ENCODE measurements around the gene PRR36.
A peak's percentile ranks its signal among the peaks of the same experiment; 100 is the strongest.

The PRR36 gene

DNA sequence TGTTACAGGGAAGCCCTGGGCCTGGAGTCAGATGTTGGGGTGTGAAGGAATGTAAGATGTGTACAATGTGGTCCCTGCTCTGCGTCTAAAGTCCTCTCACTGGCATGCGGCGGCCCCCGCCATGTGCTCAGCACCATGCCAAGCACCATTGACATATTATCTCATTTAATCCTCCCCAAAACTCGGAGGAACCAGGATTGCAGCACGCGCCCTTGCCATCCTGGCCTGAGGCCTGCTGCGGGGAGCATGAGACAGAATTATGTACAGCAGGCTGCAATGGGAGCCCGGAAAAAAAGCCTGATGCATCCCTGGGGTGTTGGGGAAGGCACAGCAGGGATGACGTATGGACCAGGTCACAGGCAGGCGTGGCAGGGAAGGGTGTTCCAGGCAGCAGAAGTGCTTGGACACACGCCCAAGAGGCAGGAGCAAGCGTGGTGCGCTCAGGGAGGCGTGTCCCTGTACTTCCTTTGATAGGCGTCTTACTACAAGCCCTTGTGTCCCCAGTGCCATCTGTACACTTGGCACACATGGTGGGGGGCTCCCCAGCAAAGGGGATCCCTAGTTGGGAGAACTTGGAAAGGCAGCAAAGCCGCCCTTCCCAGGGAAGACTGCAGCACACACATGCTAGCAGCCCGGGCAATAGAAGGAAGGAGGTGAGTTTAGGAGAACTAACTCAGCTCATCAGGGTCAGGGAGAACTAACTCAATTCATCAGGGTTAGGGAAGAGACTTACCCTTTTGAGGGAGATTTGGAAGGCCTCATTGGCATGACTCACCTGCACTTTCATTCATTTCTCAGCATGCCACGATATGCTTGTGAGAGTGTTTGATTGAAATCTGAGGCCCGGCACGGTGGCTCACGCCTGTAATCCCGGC is 40.7 kb downstream of the PRR36 start:
- TF ChIP-seq, protein P1, sequence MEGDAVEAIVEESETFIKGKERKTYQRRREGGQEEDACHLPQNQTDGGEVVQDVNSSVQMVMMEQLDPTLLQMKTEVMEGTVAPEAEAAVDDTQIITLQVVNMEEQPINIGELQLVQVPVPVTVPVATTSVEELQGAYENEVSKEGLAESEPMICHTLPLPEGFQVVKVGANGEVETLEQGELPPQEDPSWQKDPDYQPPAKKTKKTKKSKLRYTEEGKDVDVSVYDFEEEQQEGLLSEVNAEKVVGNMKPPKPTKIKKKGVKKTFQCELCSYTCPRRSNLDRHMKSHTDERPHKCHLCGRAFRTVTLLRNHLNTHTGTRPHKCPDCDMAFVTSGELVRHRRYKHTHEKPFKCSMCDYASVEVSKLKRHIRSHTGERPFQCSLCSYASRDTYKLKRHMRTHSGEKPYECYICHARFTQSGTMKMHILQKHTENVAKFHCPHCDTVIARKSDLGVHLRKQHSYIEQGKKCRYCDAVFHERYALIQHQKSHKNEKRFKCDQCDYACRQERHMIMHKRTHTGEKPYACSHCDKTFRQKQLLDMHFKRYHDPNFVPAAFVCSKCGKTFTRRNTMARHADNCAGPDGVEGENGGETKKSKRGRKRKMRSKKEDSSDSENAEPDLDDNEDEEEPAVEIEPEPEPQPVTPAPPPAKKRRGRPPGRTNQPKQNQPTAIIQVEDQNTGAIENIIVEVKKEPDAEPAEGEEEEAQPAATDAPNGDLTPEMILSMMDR (IDR thresholded peaks at IDR 0.05; ENCODE audit: insufficient read depth, low read length, missing control alignments): no peak
- CTCF ChIA-PET: interaction anchor here (0.7 to 5.7 kb wide), 5 partner anchors 19 to 94 kb away, joined by 3 to 45 read pairs (median 5); no protein-coding TSS in a partner anchor
- DNase-seq (ENCODE audit: low read depth, low spot score): no peak
- POLR2A ChIA-PET: no interaction called here
- no peak overlapping the region for H3K4me3 ChIP-seq (ENCODE audit: low read depth, low read length)

DNA sequence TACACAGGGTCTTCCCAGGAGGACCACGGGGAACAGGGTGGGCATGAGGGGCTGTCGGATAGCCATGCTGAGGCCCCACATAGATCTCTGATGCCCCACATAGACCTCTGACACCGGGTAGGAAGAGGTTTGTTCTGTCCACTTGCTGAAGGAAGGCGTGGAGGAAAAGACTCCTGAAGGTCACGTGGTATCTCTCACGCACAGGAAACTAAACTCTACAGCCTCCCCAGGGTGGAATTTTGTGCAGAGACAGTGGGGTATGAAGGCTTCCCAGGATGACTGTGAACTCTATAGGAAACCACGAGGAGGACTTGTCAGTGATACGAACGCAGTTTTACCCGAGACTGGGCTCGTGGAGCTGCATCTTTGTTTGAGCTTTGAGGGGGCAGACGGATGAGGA is 41.4 kb downstream of the PRR36 start:
- ChIA-PET CTCF (interaction anchor here (0.7 to 5.7 kb wide), 3 partner anchors 20 to 41 kb away, joined by 3 to 45 read pairs (median 16); no protein-coding TSS in a partner anchor), POLR2A (no interaction called here)
- TF ChIP-seq, protein P1 (IDR thresholded peaks at IDR 0.05; ENCODE audit: insufficient read depth, low read length, missing control alignments): no peak
- no peak overlapping the region for H3K4me3 ChIP-seq (ENCODE audit: low read depth, low read length)
- DNase-seq (ENCODE audit: low read depth, low spot score): no peak

DNA sequence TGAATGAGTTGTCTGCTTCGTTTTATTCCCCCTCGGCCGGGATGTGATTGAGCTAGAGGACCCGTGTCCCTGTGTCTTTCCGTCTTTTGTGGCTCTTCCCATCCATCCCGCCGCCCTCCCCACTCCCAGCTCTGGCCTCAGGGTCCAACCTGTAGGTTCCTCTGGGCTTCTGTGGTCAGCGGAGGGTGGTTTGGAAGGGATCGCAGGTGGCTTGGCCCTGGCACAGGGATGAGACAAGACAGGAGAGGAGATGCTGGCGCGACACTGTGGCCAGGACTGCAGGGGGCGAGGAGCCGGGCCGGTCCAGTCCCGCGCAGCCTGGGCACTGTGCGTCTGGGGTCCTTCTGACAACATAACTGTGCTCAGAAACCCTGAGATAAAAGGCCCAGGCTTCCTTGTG is 42.2 kb downstream of the PRR36 start:
- TF ChIP-seq, protein P1 (IDR thresholded peaks at IDR 0.05; ENCODE audit: insufficient read depth, low read length, missing control alignments): no peak
- no peak for DNase-seq (ENCODE audit: low read depth, low spot score)
- no peak overlapping the region for H3K4me3 ChIP-seq (ENCODE audit: low read depth, low read length)
- ChIA-PET POLR2A (no interaction called here), CTCF (interaction anchor here (1.0 to 5.7 kb wide), 4 partner anchors 20 to 151 kb away, joined by 8 to 45 read pairs (median 12); partner anchors contain the start of gene TRAPPC5)

DNA sequence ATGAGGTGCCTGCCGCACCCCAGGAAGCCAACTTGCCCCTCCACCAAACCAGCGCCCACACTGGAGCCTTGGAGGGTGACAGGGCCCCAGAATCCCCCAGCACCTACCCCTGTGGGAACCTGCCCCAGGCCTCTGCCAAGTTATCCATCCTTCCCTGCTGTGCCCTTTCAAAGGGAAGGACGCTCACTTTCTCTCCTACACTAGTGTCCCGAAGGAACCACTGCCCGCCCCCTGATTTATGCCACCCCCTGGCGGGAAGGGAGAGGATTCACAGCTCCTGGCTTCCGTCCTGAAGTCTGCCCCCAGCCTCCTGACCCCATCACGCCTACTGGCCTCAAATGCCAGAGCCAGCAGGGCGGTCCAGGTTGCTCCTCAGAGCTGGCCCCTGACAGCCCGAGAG is 42.7 kb downstream of the PRR36 start:
- ChIA-PET CTCF (interaction anchor here (1.0 to 5.7 kb wide), 5 partner anchors 21 to 151 kb away, joined by 3 to 45 read pairs (median 9); partner anchors contain the start of gene TRAPPC5), POLR2A (interaction anchor here (0.7 kb wide), 1 partner anchor 1632 kb away, joined by 3 read pairs; no protein-coding TSS in a partner anchor)
- no peak for DNase-seq (ENCODE audit: low read depth, low spot score)
- peak overlapping the region; percentile 70 for H3K4me3 ChIP-seq (ENCODE audit: low read depth, low read length)
- TF ChIP-seq, protein P1 (IDR thresholded peaks at IDR 0.05; ENCODE audit: insufficient read depth, low read length, missing control alignments): peak; percentile 48

DNA sequence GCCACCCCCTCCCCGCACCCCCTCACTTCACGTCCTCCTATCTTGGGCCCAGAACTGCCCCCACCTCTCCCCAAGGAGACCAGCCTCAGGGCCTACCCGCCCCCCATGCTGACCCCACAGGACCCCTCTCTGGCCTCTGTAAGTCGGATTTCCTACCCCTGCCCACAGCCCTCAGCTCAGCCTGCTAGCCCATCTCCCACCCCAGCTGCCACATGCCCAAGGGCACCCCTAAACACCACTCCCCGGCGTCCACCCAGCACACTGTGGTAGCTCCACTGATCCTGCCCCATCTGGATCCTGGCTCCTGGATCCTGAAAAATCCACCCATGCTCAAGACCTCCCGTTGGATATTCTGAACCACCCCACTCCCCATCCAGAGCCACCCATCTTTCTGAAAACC is 43.4 kb downstream of the PRR36 start:
- ChIA-PET POLR2A (interaction anchor here (0.7 kb wide), 1 partner anchor 1631 kb away, joined by 3 read pairs; no protein-coding TSS in a partner anchor), CTCF (interaction anchor here (0.9 to 5.7 kb wide), 6 partner anchors 22 to 171 kb away, joined by 3 to 45 read pairs (median 6); partner anchors contain the start of gene TRAPPC5)
- peak overlapping the region; percentile 70 for H3K4me3 ChIP-seq (ENCODE audit: low read depth, low read length)
- TF ChIP-seq, protein P1 (IDR thresholded peaks at IDR 0.05; ENCODE audit: insufficient read depth, low read length, missing control alignments): no peak
- no peak for DNase-seq (ENCODE audit: low read depth, low spot score)

DNA sequence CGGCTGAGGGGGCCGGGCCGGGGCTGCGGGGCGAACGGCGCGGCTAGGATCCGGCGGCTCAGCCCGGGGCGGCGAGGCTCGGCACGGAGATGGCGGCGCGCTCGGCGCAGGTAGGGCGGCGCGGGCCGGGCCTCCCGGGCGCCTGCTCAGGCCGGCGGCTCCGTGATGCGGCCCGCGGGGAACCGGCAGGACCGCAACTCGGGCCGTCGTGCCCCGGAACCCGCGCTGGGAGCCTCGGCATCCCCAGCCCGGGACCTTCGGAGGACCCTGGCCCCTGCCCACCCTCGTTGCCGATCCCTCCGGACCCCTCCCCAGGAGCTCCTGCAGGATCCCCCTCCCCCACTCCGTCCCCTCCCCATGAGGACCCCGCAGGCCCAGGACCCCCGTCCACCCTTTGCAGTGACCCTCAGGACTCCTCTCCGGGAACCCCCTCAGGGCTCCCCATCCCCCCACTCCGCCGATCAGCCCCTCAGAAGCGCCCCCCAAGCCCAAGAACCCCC is 43.9 kb downstream of the PRR36 start:
- POLR2A ChIA-PET: no interaction called here

More for the DNA sequence above, 43.9 kb downstream of the PRR36 start:
- CTCF ChIA-PET: interaction anchor here (0.9 to 5.7 kb wide), 5 partner anchors 22 to 172 kb away, joined by 3 to 45 read pairs (median 3); no protein-coding TSS in a partner anchor
- peak overlapping the region; percentile 70 for H3K4me3 ChIP-seq (ENCODE audit: low read depth, low read length)
- TF ChIP-seq, protein P1 (IDR thresholded peaks at IDR 0.05; ENCODE audit: insufficient read depth, low read length, missing control alignments): no peak
- DNase-seq (ENCODE audit: low read depth, low spot score): no peak

All from AG04449 (cell line).